ENCODE measurements around the gene UNC5C. TPM values are rescaled to one million over a fixed set of nuclear protein-coding genes. Genes with fewer than 3 reads are reported as not detected.

UNC5C gene
- total RNA-seq, 1 experiment from 2014 or later, result 1.0 TPM

GRCh38 chr4:95183656-95184408 lies 364.9 kb downstream of the UNC5C start:
- DNase-seq (ENCODE audit: low spot score) (no peak), ATAC-seq (no peak)
- CTCF ChIA-PET, result interaction anchor here (0.6 to 1.2 kb wide), 2 partner anchors 21 to 226 kb away, joined by 5 read pairs; no protein-coding TSS in a partner anchor
- TF ChIP-seq TCF7 (CRISPR knock-in tag; IDR thresholded peaks at IDR 0.05; ENCODE audit: low read depth) (no peak), ZNF138 (CRISPR knock-in tag; conservative IDR thresholded peaks at IDR 0.05) (no peak), ZNF317 (CRISPR knock-in tag; IDR thresholded peaks at IDR 0.05; ENCODE audit: borderline replicate concordance, low read depth) (no peak), ERG (CRISPR knock-in tag; IDR thresholded peaks at IDR 0.05) (no peak), ZNF219 (CRISPR knock-in tag; IDR thresholded peaks at IDR 0.05; ENCODE audit: borderline replicate concordance) (no peak), CBFB (CRISPR knock-in tag; IDR thresholded peaks at IDR 0.05; ENCODE audit: low read depth) (no peak), ZMAT4 (CRISPR knock-in tag; IDR thresholded peaks at IDR 0.05) (no peak), RELA (CRISPR knock-in tag; IDR thresholded peaks at IDR 0.05; ENCODE audit: borderline replicate concordance) (no peak), NFE2L1 (CRISPR knock-in tag; IDR thresholded peaks at IDR 0.05) (no peak), AR (CRISPR knock-in tag; IDR thresholded peaks at IDR 0.05) (no peak), ZNF416 (CRISPR knock-in tag; IDR thresholded peaks at IDR 0.05) (no peak), ATF6 (CRISPR knock-in tag; IDR thresholded peaks at IDR 0.05) (no peak), SP1 (CRISPR knock-in tag; conservative IDR thresholded peaks at IDR 0.05) (no peak)
- POLR2A ChIA-PET, result no interaction called here
- Mint-ChIP-seq H3K36me3 (no peaks in the 10 kb centered on the region), H3K27me3 (ENCODE audit: low read depth) (no peaks in the 10 kb centered on the region), H3K4me1 (peaks cover 25% of the 10 kb centered on the region), H3K27ac (no peak overlapping the region), H3K9me3 (no peaks in the 10 kb centered on the region; the same call in 1 of the 2 replicates), H3K4me3 (no peak overlapping the region)

- ATAC-seq, result no peak
- POLR2A ChIA-PET, result no interaction called here
- Mint-ChIP-seq H3K27me3 (ENCODE audit: low read depth) (peaks cover 5% of the 10 kb centered on the region; the same call in 1 of the 2 replicates), H3K27ac (no peak overlapping the region), H3K4me3 (no peak overlapping the region), H3K9me3 (peaks cover 13% of the 10 kb centered on the region), H3K4me1 (peaks cover 19% of the 10 kb centered on the region), H3K36me3 (peaks cover 14% of the 10 kb centered on the region)
- TF ChIP-seq AFF4 (CRISPR knock-in tag; IDR thresholded peaks at IDR 0.05; ENCODE audit: borderline replicate concordance) (no peak), FOXJ3 (CRISPR knock-in tag; IDR thresholded peaks at IDR 0.05; ENCODE audit: borderline replicate concordance) (no peak), GTF2I (CRISPR knock-in tag; conservative IDR thresholded peaks at IDR 0.05) (no peak), CBFB (CRISPR knock-in tag; IDR thresholded peaks at IDR 0.05; ENCODE audit: low read depth) (no peak), CREB1 (CRISPR knock-in tag; IDR thresholded peaks at IDR 0.05) (no peak), TEAD1 (CRISPR knock-in tag; IDR thresholded peaks at IDR 0.05) (no peak)
- CTCF ChIA-PET, result interaction anchor here (0.8 to 1.5 kb wide), 2 partner anchors 23 to 25 kb away, joined by 3 to 4 read pairs; no protein-coding TSS in a partner anchor
- no peak for DNase-seq (ENCODE audit: low spot score)
These were observed 366.8 kb downstream of the UNC5C start for GRCh38 chr4:95181996-95182306.
